CD8-positive, alpha-beta memory T cell (primary cell): ENCODE measurements around the gene ASTN2. TPM values are rescaled to one million over a fixed set of nuclear protein-coding genes. Genes with fewer than 3 reads are reported as not detected.

Source experiments
- CTCF ChIA-PET: fragments of 350-600 bp; sonication (Branson Sonifier 250); formaldehyde crosslinking; loops from one replicate; lab custom pipeline; 2021; ENCODE audit warnings: antibody characterized with exemption; lab: Charles Lee
- POLR2A ChIA-PET: fragments of 350-600 bp; sonication (Branson Sonifier 250); formaldehyde crosslinking; loops from one replicate; lab custom pipeline; 2021; ENCODE audit warnings: antibody characterized with exemption; lab: Charles Lee
- DNase-seq, 5 donors: peaks; one replicate each; pipeline versions ENCODE4 v3.0.0 to v3.0.0-alpha.2; 2020 to 2022; ENCODE audit warnings: mixed read lengths in 1 of 5
- H3K27ac ChIP-seq: one replicate; pipeline ENCODE4 v1.7.0; 2013; ENCODE audit warnings: low read depth, mild to moderate bottlenecking, low read length, moderate library complexity
- H3K27me3 ChIP-seq: 2 replicates; pipeline ENCODE4 v1.7.0; 2013; ENCODE audit warnings: low read length, mild to moderate bottlenecking; ENCODE audit not compliant: insufficient read depth, poor library complexity, severe bottlenecking
- H3K36me3 ChIP-seq: 2 replicates; pipeline ENCODE4 v1.7.0; 2013; ENCODE audit warnings: mild to moderate bottlenecking, low read length, moderate library complexity; ENCODE audit not compliant: insufficient read depth
- H3K4me1 ChIP-seq: 2 replicates; pipeline ENCODE4 v1.7.0; 2013; ENCODE audit warnings: mild to moderate bottlenecking, low read length, moderate library complexity; ENCODE audit not compliant: insufficient read depth
- H3K4me3 ChIP-seq: 2 replicates; pipeline ENCODE4 v1.7.0; 2013; ENCODE audit warnings: mild to moderate bottlenecking, low read length
- H3K9me3 ChIP-seq: 2 replicates; pipeline ENCODE4 v1.7.0; 2013; ENCODE audit warnings: mild to moderate bottlenecking, low read length
- H3K27ac Mint-ChIP-seq, 8 donors: one replicate each; pipeline ENCODE4 v1.8.0; 2020 to 2021; ENCODE audit warnings: mixed read lengths in 8 of 8, mild to moderate bottlenecking in 6 of 8, inconsistent platforms in 3 of 8, moderate library complexity in 3 of 8
- H3K27me3 Mint-ChIP-seq, 2 donors: one replicate each; pipeline ENCODE4 v1.8.0; 2020 to 2021; ENCODE audit warnings: mixed read lengths in 2 of 2, mild to moderate bottlenecking in 1 of 2, moderate library complexity in 1 of 2
- H3K36me3 Mint-ChIP-seq, 3 donors: one replicate each; pipeline ENCODE4 v1.8.0; 2020 to 2021; ENCODE audit warnings: mixed read lengths in 3 of 3, inconsistent platforms in 1 of 3, mild to moderate bottlenecking in 1 of 3
- H3K4me1 Mint-ChIP-seq, 3 donors: one replicate each; pipeline ENCODE4 v1.8.0; 2020 to 2021; ENCODE audit warnings: mixed read lengths in 3 of 3, inconsistent platforms in 1 of 3, mild to moderate bottlenecking in 1 of 3
- H3K4me3 Mint-ChIP-seq, 7 donors: one replicate each; pipeline ENCODE4 v1.8.0; 2020 to 2021; ENCODE audit warnings: mixed read lengths in 7 of 7, mild to moderate bottlenecking in 6 of 7, moderate library complexity in 4 of 7, inconsistent platforms in 2 of 7
- H3K9me3 Mint-ChIP-seq, 5 donors: one replicate each; pipeline ENCODE4 v1.8.0; 2020 to 2022; ENCODE audit warnings: mixed read lengths in 5 of 5, mild to moderate bottlenecking in 3 of 5, moderate library complexity in 2 of 5, inconsistent platforms in 1 of 5
- polyA plus RNA-seq: library from polyadenylated mRNA; unstranded; fragments of 300-500 nt; fragmentation: Illumina TruSeq; gene quantifications from one replicate; pipeline ENCODE4 v1.2.3, GENCODE V29; 2021
- total RNA-seq, 2 experiments: library from RNA; stranded (reverse); gene quantifications; one replicate each; pipeline ENCODE4 v1.2.3, GENCODE V29; 2021

Gene ASTN2
- total and polyA plus RNA-seq, 3 experiments from 2014 or later = 4.1 to 4.8 (median 4.2) TPM

- Mint-ChIP-seq H3K4me3 (no peak overlapping the region), H3K27ac (no peak overlapping the region), H3K27me3 (no peaks in the 10 kb centered on the region), H3K4me1 (no peaks in the 10 kb centered on the region), H3K36me3 (peaks cover 0 to 2% (median 0%) of the 10 kb centered on the region in 3 donors), H3K9me3 (peaks cover 0 to 12% (median 2%) of the 10 kb centered on the region in 5 donors)
- no peaks in the 10 kb centered on the region for H3K36me3 ChIP-seq
- POLR2A ChIA-PET = no interaction called here
- CTCF ChIA-PET = no interaction called here
- no peaks in the 10 kb centered on the region for H3K4me1 ChIP-seq
- no peaks in the 10 kb centered on the region for H3K27me3 ChIP-seq
- H3K27ac ChIP-seq = no peak overlapping the region
- H3K9me3 ChIP-seq = no peaks in the 10 kb centered on the region
- H3K4me3 ChIP-seq = no peak overlapping the region
- DNase-seq = no peak
Measured at GRCh38 chr9:117187498-117187897, 227.4 kb downstream of the ASTN2 start.

DNA sequence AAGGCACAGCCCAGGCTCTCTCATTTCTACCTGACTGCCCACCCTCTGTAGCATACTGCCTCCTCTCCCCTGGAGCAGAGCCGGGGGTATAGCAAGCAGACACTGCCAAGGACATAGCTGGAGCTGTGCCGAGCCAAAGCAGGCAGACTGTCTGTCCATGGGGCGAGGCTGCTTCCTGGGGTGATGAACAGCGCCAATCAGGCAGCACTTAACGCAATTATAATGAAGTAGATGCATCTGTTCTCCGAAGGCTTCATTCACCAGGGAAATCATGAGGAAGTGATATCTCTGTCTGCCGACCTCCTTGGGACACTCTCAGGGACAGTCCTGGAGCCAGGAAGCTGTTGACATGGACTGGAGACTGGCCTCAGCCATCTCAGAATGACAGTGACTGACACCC lies 230.7 kb downstream of the ASTN2 start:
- Histone ChIP-seq H3K27ac (no peak overlapping the region), H3K4me3 (no peak overlapping the region), H3K4me1 (no peaks in the 10 kb centered on the region), H3K27me3 (no peaks in the 10 kb centered on the region), H3K36me3 (no peaks in the 10 kb centered on the region), H3K9me3 (peaks cover 5% of the 10 kb centered on the region)
- ChIA-PET CTCF (no interaction called here), POLR2A (no interaction called here)
- H3K9me3 Mint-ChIP-seq = peaks cover 2 to 20% (median 10%) of the 10 kb centered on the region in 5 donors
- no peaks in the 10 kb centered on the region for H3K27me3 Mint-ChIP-seq
- no peaks in the 10 kb centered on the region for H3K36me3 Mint-ChIP-seq
- H3K27ac Mint-ChIP-seq = no peak overlapping the region
- H3K4me3 Mint-ChIP-seq = no peak overlapping the region
- H3K4me1 Mint-ChIP-seq = no peaks in the 10 kb centered on the region
- no peak for DNase-seq

GRCh38 chr9:117182046-117182445 lies 232.8 kb downstream of the ASTN2 start:
- Histone ChIP-seq H3K4me1 (no peaks in the 10 kb centered on the region), H3K27ac (no peak overlapping the region), H3K27me3 (no peaks in the 10 kb centered on the region), H3K4me3 (no peak overlapping the region), H3K36me3 (no peaks in the 10 kb centered on the region), H3K9me3 (peaks cover 5% of the 10 kb centered on the region)
- Mint-ChIP-seq H3K9me3 (peaks cover 2 to 15% (median 8%) of the 10 kb centered on the region in 5 donors), H3K36me3 (no peaks in the 10 kb centered on the region), H3K27me3 (no peaks in the 10 kb centered on the region), H3K4me3 (no peak overlapping the region), H3K27ac (no peak overlapping the region), H3K4me1 (no peaks in the 10 kb centered on the region)
- CTCF ChIA-PET = no interaction called here
- POLR2A ChIA-PET = no interaction called here
- no peak for DNase-seq

DNA sequence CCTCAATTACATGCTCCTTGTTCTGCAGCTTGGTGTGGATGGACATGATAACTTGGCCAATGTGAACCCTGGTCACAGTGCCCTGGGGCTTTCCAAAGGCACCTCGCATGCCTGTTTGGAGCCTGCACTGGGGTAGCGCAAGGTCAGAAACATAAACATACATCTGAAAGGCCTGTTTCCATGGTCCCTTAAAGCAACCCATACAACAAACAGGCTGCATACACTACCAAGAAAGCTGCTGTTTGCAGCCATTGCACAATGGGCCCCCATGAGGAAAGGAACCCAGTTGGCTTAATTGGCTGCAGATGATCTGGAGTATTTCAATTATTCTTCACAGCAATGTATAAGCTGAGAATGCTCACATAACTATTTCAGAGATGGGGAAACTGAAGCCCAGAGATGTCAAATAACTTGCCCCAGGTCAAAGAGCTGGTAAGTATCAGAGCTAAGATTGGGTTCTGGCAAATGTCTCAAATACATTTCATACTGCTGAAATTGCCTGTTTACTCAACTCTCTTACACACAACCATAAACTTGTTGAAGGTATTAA lies 233.9 kb downstream of the ASTN2 start:
- Mint-ChIP-seq H3K27me3 (no peaks in the 10 kb centered on the region), H3K36me3 (no peaks in the 10 kb centered on the region), H3K9me3 (peaks cover 2 to 15% (median 8%) of the 10 kb centered on the region in 5 donors), H3K4me1 (no peaks in the 10 kb centered on the region), H3K27ac (no peak overlapping the region), H3K4me3 (no peak overlapping the region)
- H3K36me3 ChIP-seq = no peaks in the 10 kb centered on the region
- H3K27ac ChIP-seq = no peak overlapping the region
- no peak overlapping the region for H3K4me3 ChIP-seq
- peaks cover 5% of the 10 kb centered on the region for H3K9me3 ChIP-seq
- ChIA-PET CTCF (no interaction called here), POLR2A (no interaction called here)
- no peaks in the 10 kb centered on the region for H3K27me3 ChIP-seq
- no peak for DNase-seq
- H3K4me1 ChIP-seq = no peaks in the 10 kb centered on the region

DNA sequence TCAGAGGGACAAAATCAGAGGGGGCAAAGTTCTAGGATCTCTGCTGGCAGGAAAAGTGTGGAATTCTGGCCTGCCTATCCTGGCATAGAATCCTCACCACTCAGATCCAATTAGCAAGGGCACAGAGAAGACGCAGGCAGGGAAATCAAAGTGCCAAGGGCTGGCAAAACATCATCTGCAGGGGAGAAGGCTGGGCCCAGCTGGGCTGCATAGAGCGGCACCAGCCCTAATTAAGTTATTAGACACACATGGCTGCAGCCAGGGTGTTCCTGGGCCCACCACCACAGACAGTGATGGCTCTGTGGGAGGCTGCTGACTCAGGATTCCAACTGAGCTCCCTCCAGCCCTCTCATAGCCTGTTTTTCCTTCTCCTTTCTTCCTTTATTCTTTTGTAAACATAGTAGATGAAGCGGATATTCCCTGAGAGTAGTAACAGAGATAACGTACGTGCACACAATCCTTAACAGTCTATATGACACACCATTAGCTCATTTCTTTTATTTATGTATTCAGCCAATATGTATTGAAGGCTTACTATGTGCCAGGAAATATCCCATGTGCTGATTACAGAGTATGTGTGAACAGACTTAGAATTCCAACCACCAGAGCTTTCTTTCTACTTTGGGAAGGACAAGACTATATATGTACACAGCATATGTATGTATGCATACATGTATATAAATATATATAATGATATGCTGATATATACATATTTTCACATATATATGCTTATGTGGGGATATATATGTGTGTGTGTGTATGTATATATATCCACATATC lies 236.1 kb downstream of the ASTN2 start:
- Histone ChIP-seq H3K4me1 (no peaks in the 10 kb centered on the region), H3K27me3 (no peaks in the 10 kb centered on the region), H3K27ac (no peak overlapping the region), H3K36me3 (no peaks in the 10 kb centered on the region), H3K4me3 (no peak overlapping the region), H3K9me3 (peaks cover 5% of the 10 kb centered on the region)
- POLR2A ChIA-PET = no interaction called here
- H3K27ac Mint-ChIP-seq = no peak overlapping the region
- H3K36me3 Mint-ChIP-seq = no peaks in the 10 kb centered on the region
- DNase-seq = no peak
- CTCF ChIA-PET = no interaction called here
- no peak overlapping the region for H3K4me3 Mint-ChIP-seq
- H3K27me3 Mint-ChIP-seq = no peaks in the 10 kb centered on the region
- no peaks in the 10 kb centered on the region for H3K4me1 Mint-ChIP-seq
- H3K9me3 Mint-ChIP-seq = peaks cover 2 to 12% (median 5%) of the 10 kb centered on the region in 5 donors

DNA sequence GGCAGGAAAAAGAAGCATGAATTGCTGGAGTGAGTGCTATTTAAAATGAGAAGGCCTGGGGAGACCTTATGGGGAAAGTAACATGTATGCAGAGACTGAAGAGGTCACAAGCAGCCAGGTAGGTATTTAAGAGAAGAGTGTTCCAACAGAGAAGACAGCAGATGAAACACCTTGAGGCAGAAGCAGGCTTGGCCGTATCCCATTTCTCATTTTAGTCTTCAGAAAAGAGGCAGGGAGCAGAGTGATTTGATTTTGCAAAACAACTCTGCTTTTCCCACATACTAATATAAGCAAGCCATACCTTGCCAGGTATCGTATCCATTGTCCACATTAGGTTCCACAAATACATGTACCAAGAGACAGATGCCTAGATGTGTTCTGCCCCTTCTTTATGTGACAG lies 244.3 kb downstream of the ASTN2 start:
- DNase-seq = no peak
- Mint-ChIP-seq H3K4me3 (no peak overlapping the region), H3K27ac (no peak overlapping the region), H3K36me3 (peaks cover 0 to 2% (median 0%) of the 10 kb centered on the region in 3 donors), H3K4me1 (no peaks in the 10 kb centered on the region), H3K9me3 (peaks cover 0 to 9% (median 4%) of the 10 kb centered on the region in 5 donors), H3K27me3 (peaks cover 0 to 2% of the 10 kb centered on the region in 2 donors)
- ChIA-PET CTCF (no interaction called here), POLR2A (no interaction called here)
- no peaks in the 10 kb centered on the region for H3K36me3 ChIP-seq
- H3K4me1 ChIP-seq = no peaks in the 10 kb centered on the region
- H3K27me3 ChIP-seq = no peaks in the 10 kb centered on the region
- H3K4me3 ChIP-seq = no peak overlapping the region
- no peak overlapping the region for H3K27ac ChIP-seq
- H3K9me3 ChIP-seq = no peaks in the 10 kb centered on the region

DNA sequence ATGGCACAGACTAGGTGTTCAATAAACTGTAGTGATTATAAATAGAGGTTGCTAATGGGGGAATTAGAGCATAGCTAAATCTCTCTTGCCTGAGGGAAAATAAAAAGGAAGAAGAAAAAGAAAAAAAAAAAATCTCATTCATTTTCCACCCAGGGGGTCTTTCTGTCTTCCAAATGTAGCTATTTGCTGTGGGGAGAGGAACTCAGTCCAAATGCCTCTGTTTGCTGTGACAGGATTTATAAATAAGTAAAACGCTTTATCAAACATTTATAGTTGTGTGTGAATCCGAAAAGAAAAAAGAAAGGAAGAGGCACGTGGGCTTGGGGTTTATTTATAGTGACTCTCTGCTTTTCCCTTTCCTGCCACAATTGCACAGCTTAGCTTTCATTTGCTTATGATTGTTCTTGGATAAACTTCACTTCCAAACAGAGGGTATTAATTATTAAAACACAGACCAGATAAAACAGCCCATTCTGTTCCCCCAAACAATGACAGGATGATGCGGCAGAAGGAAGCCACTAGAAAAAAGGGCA lies 245.7 kb downstream of the ASTN2 start:
- Histone ChIP-seq H3K9me3 (no peaks in the 10 kb centered on the region), H3K27ac (no peak overlapping the region), H3K4me1 (no peaks in the 10 kb centered on the region), H3K4me3 (no peak overlapping the region), H3K36me3 (no peaks in the 10 kb centered on the region), H3K27me3 (no peaks in the 10 kb centered on the region)
- peaks cover 0 to 11% (median 4%) of the 10 kb centered on the region in 5 donors for H3K9me3 Mint-ChIP-seq
- H3K27ac Mint-ChIP-seq = no peak overlapping the region
- ChIA-PET CTCF (no interaction called here), POLR2A (no interaction called here)
- peaks cover 0 to 2% of the 10 kb centered on the region in 2 donors for H3K27me3 Mint-ChIP-seq
- no peaks in the 10 kb centered on the region for H3K4me1 Mint-ChIP-seq
- peaks cover 0 to 2% (median 0%) of the 10 kb centered on the region in 3 donors for H3K36me3 Mint-ChIP-seq
- no peak overlapping the region for H3K4me3 Mint-ChIP-seq
- no peak for DNase-seq

- Mint-ChIP-seq H3K4me1 (no peaks in the 10 kb centered on the region), H3K36me3 (peaks cover 0 to 2% (median 0%) of the 10 kb centered on the region in 3 donors), H3K4me3 (no peak overlapping the region), H3K27me3 (no peaks in the 10 kb centered on the region), H3K9me3 (peaks cover 0 to 11% (median 3%) of the 10 kb centered on the region in 5 donors), H3K27ac (no peak overlapping the region)
- no peak overlapping the region for H3K4me3 ChIP-seq
- ChIA-PET CTCF (no interaction called here), POLR2A (no interaction called here)
- H3K4me1 ChIP-seq = no peaks in the 10 kb centered on the region
- H3K36me3 ChIP-seq = no peaks in the 10 kb centered on the region
- no peak overlapping the region for H3K27ac ChIP-seq
- no peaks in the 10 kb centered on the region for H3K27me3 ChIP-seq
- H3K9me3 ChIP-seq = no peaks in the 10 kb centered on the region
- DNase-seq = no peak
Measured at GRCh38 chr9:117164512-117164911, 250.3 kb downstream of the ASTN2 start.
